ENCODE results near the gene CHD5.

CHD5 gene

GRCh38 chr1:6106321-6106731 lies 73.8 kb downstream of the CHD5 start:
- DNase-seq = no peak
- Histone ChIP-seq H3K27ac (no peak overlapping the region), H3K36me3 (replicated peaks) (no peaks in the 10 kb centered on the region), H3K4me3 (ENCODE audit: low read depth, low read length) (no peak overlapping the region), H3K27me3 (replicated peaks) (no peaks in the 10 kb centered on the region)
- in situ Hi-C loops (cut with HindIII; ENCODE audit: low pct_ligation_motif_present, low sequenced_read_pairs) = no loop called here
- no peak for TF ChIP-seq CTCF (IDR thresholded peaks at IDR 0.05; ENCODE audit: low read depth, low read length, missing control alignments)

GRCh38 chr1:6105763-6106162 lies 74.4 kb downstream of the CHD5 start:
- no peak overlapping the region for H3K4me3 ChIP-seq (ENCODE audit: low read depth, low read length)

GRCh38 chr1:6105218-6105679 lies 74.9 kb downstream of the CHD5 start:
- no peak for DNase-seq
- no peak overlapping the region for H3K4me3 ChIP-seq (ENCODE audit: low read depth, low read length)

More at GRCh38 chr1:6105763-6106162, 74.4 kb downstream of the CHD5 start:
- no peak for TF ChIP-seq CTCF (IDR thresholded peaks at IDR 0.05; ENCODE audit: low read depth, low read length, missing control alignments)
- Histone ChIP-seq H3K27me3 (replicated peaks) (no peaks in the 10 kb centered on the region), H3K27ac (no peak overlapping the region), H3K36me3 (replicated peaks) (no peaks in the 10 kb centered on the region)
- in situ Hi-C loops (cut with HindIII; ENCODE audit: low pct_ligation_motif_present, low sequenced_read_pairs) = no loop called here
- no peak for DNase-seq

GRCh38 chr1:6104631-6105030 lies 75.5 kb downstream of the CHD5 start:
- no peaks in the 10 kb centered on the region for H3K36me3 ChIP-seq (replicated peaks)
- in situ Hi-C loops (cut with HindIII; ENCODE audit: low pct_ligation_motif_present, low sequenced_read_pairs) = no loop called here
- no peak overlapping the region for H3K27ac ChIP-seq
- H3K4me3 ChIP-seq (ENCODE audit: low read depth, low read length) = no peak overlapping the region
- H3K27me3 ChIP-seq (replicated peaks) = no peaks in the 10 kb centered on the region
- TF ChIP-seq CTCF (IDR thresholded peaks at IDR 0.05; ENCODE audit: low read depth, low read length, missing control alignments) = no peak
- DNase-seq = no peak

More at GRCh38 chr1:6105218-6105679, 74.9 kb downstream of the CHD5 start:
- Histone ChIP-seq H3K27me3 (replicated peaks) (no peaks in the 10 kb centered on the region), H3K27ac (no peak overlapping the region), H3K36me3 (replicated peaks) (no peaks in the 10 kb centered on the region)
- TF ChIP-seq CTCF (IDR thresholded peaks at IDR 0.05; ENCODE audit: low read depth, low read length, missing control alignments) = no peak
- in situ Hi-C loops (cut with HindIII; ENCODE audit: low pct_ligation_motif_present, low sequenced_read_pairs) = no loop called here

GRCh38 chr1:6103854-6104530 lies 76.1 kb downstream of the CHD5 start:
- Histone ChIP-seq H3K27me3 (replicated peaks) (no peaks in the 10 kb centered on the region), H3K36me3 (replicated peaks) (no peaks in the 10 kb centered on the region), H3K4me3 (ENCODE audit: low read depth, low read length) (no peak overlapping the region), H3K27ac (no peak overlapping the region)
- TF ChIP-seq CTCF (IDR thresholded peaks at IDR 0.05; ENCODE audit: low read depth, low read length, missing control alignments) = no peak
- DNase-seq = no peak
- in situ Hi-C loops (cut with HindIII; ENCODE audit: low pct_ligation_motif_present, low sequenced_read_pairs) = no loop called here
